HG02763 (cell line): ENCODE results near the gene TPO.

Experiments
- ATAC-seq: cut with Tn5 transposase; IDR thresholded peaks from one replicate; pipeline ENCODE4 v1.9.1; 2021; ENCODE audit warnings: mild to moderate bottlenecking, moderate library complexity; ENCODE audit not compliant: unreplicated experiment

The TPO gene

GRCh38 chr2:1518331-1518803 lies 105.1 kb downstream of the TPO start:
- ATAC-seq = no peak

GRCh38 chr2:1518867-1519530 lies 105.7 kb downstream of the TPO start:
- ATAC-seq = no peak

GRCh38 chr2:1521191-1521877 lies 108.1 kb downstream of the TPO start:
- no peak for ATAC-seq

DNA sequence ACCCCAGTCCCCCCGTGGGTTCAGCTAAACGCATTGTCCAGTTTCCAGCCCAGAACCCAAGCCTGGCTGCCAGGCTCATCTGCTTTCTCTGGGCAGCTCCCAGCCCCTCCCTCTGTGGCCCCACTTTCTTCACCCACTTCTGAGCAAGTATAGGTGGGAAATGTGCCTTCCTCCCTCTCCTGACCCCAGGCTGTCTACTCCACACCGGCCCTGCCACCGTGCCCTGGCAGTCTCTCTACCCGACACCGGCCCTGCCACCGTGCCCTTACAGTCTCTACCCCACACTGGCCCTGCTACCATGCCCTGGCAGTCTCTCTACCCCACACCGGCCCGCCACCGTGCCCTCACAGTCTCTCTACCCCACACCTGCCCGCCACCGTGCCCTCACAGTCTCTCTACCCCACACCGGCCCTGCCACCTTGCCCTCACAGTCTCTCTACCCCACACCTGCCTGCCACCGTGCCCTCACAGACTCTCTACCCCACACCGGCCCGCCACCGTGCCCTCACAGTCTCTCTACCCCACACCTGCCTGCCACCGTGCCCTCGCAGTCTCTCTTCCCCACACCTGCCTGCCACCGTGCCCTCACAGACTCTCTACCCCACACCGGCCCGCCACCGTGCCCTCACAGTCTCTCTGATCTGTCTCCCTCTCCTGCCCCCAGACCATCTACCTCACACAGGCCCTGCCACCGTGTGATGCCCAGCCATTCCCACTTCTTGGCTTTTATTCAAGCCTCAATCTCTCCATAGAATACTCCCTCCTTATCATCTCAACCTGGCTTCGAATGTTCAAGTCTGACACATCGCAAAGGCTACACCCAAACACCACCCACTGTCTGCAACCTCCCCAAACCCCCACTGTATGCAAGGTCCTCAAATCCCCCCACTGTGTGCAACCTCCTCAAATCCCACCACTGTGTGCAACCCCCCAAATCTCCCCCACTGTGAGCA lies 108.9 kb downstream of the TPO start:
- no peak for ATAC-seq

GRCh38 chr2:1527153-1527992 lies 114.1 kb downstream of the TPO start:
- ATAC-seq = no peak

- no peak for ATAC-seq
Observed at GRCh38 chr2:1528273-1529064, 115.2 kb downstream of the TPO start.

DNA sequence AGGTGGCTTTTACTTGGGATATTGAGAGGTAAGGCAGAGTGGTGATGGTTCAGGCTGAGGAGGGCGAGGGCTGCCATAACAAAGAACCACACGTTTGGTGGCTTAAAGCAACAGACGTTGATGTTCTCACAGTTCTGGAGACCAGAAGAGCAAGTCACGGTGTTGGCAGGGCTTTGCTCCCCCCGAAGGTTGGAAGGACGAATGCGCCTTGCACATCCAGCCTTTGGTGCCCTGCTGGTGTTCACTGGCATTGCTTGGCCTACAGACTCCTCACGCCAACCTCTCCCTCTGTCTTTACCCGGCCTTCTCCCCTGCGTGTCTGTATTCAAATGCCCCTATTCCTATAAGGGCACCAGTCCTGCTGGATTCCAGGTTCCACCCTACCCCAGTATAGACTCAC lies 125.4 kb downstream of the TPO start:
- ATAC-seq = no peak

- ATAC-seq = no peak
Observed at GRCh38 chr2:1539441-1539840, 126.2 kb downstream of the TPO start.

DNA sequence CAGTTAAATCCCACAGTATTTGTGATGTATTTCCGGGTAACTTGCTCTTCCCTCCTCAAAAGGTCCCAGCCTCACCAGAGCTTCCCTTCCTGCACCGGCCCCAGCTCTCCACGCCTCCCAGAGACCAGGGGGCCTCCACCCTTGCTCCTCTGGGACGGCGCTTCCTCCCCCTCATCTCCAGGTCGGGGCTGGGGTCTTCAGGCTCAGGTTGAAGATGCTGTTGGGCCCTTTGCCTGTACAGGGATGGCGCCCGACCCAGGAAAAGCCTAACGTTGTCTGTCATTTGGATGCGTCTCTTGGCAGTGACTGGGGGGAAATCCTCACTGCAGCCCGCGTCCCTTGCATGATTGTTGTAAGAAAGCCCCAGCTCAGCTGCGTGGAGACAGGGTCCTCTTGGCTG lies 126.7 kb downstream of the TPO start:
- ATAC-seq = no peak

GRCh38 chr2:1540481-1540880 lies 127.2 kb downstream of the TPO start:
- ATAC-seq = no peak

GRCh38 chr2:1541040-1541439 lies 127.8 kb downstream of the TPO start:
- ATAC-seq = no peak

DNA sequence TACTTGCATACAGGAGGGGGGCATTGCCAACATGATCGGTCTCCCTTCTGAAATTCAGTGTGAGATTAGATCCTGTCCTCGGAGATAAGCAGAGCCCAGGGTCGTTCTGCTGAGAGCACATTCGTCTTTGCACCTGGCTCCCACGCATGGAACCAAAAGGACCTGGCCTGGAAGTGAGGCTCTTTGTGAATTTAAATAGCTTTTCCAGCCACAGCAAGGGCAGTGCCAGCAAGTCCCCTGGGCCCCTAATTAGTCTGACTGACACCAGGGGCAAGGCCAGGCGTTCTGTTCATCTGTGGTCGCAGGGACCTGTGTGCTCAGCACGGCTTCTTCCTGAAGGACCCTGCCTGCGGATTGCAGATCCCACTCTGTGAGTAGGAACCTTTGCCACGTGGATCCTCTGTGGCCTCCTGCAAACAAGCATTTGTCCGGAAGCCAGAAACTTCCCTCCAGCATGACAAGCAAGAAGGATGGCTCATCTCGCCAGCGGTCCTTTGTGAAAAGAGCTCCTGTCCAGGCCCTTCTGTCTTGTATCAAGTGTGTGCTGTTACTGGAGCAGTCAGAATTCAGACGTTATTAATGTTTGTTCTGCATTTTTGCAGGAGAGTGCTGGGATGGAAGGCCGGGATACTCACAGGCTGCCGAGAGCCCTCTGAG lies 128.7 kb downstream of the TPO start:
- no peak for ATAC-seq

GRCh38 chr2:1542971-1543370 lies 129.7 kb downstream of the TPO start:
- ATAC-seq = no peak

- ATAC-seq = no peak
Observed at GRCh38 chr2:1543776-1544477, 130.7 kb downstream of the TPO start.

GRCh38 chr2:1544478-1545069 lies 131.3 kb downstream of the TPO start:
- no peak for ATAC-seq

- ATAC-seq = no peak
Observed at GRCh38 chr2:1546023-1546591, 132.8 kb downstream of the TPO start.

GRCh38 chr2:1546901-1547300 lies 133.6 kb downstream of the TPO start:
- no peak for ATAC-seq
